Limb (tissue), 2 donors: ENCODE data around the gene KRT8.

Source experiments
- DNase-seq, 2 donors: peaks; one replicate each; pipeline ENCODE4 v3.0.0-alpha.2; 2016; ENCODE audit errors: extremely low spot score in 2 of 2

The KRT8 gene

GRCh38 chr12:52925717-52926595 lies 21.1 kb upstream of the KRT8 start:
- no peak for DNase-seq

- DNase-seq: no peak
These were observed 20.2 kb upstream of the KRT8 start for GRCh38 chr12:52924764-52925716.

- no peak for DNase-seq
These were observed 16.8 kb upstream of the KRT8 start for GRCh38 chr12:52921488-52922165.

- DNase-seq: no peak
These were observed 16.1 kb upstream of the KRT8 start for GRCh38 chr12:52920937-52921336.

- no peak for DNase-seq
These were observed 13.9 kb upstream of the KRT8 start for GRCh38 chr12:52918784-52919183.

- DNase-seq: no peak
These were observed 13.5 kb upstream of the KRT8 start for GRCh38 chr12:52918351-52918750.

- no peak for DNase-seq
These were observed 12.9 kb upstream of the KRT8 start for GRCh38 chr12:52917800-52918199.

- DNase-seq: no peak
These were observed 11.3 kb upstream of the KRT8 start for GRCh38 chr12:52916216-52916615.

GRCh38 chr12:52915637-52916036 lies 10.8 kb upstream of the KRT8 start:
- DNase-seq: no peak

GRCh38 chr12:52914576-52915121 lies 9.8 kb upstream of the KRT8 start:
- DNase-seq: no peak

- DNase-seq: no peak
These were observed 8.6 kb upstream of the KRT8 start for GRCh38 chr12:52913431-52913821.

GRCh38 chr12:52912711-52913430 lies 8.0 kb upstream of the KRT8 start:
- no peak for DNase-seq

- DNase-seq: no peak
These were observed 5.5 kb upstream of the KRT8 start for GRCh38 chr12:52910248-52910883.

- no peak for DNase-seq
These were observed 4.9 kb upstream of the KRT8 start for GRCh38 chr12:52909796-52910195.

- no peak for DNase-seq
These were observed 4.5 kb upstream of the KRT8 start for GRCh38 chr12:52909331-52909730.

GRCh38 chr12:52907092-52907810 lies 2.4 kb upstream of the KRT8 start:
- DNase-seq: peak in 1 of 2 donors; percentile 53

GRCh38 chr12:52906191-52906601 lies 1.3 kb upstream of the KRT8 start:
- DNase-seq: no peak

GRCh38 chr12:52903855-52904508 lies 894 bp downstream of the KRT8 start:
- no peak for DNase-seq

GRCh38 chr12:52903285-52903854 lies 1.5 kb downstream of the KRT8 start:
- DNase-seq: peak; percentile 74 to 88
